Pancreas (tissue), 10 donors: ENCODE results near the gene VN1R2. TPM values are rescaled to one million over a fixed set of nuclear protein-coding genes. Genes with fewer than 3 reads are reported as not detected.
"Not testable (repeated sequence)": the region's sequence is repeated elsewhere in the genome, so short reads cannot be mapped to it uniquely, and the experiment has no call there.

ENCODE experiments used
- ATAC-seq, 4 donors: fragments of 200-7000 bp; cut with Tn5 transposase; one replicate each; pipeline versions ENCODE4 v1.8.0 to v1.9.1; 2020; ENCODE audit warnings: mild to moderate bottlenecking in 4 of 4, moderate library complexity in 4 of 4
- DNase-seq, 6 donors: peaks; one replicate each; pipeline ENCODE4 v3.0.0-alpha.2; 2020
- FAIRE-seq: peaks from 2 replicates; lab custom pipeline; 2012; peaks lifted over from hg19 to GRCh38; lab: Jason Lieb, UNC
- H3K27ac ChIP-seq, 4 donors: fragments of 200-600 bp; sonication (generic); 1 replicate in 3 of 4; 2 replicates in 1 of 4; pipeline versions ENCODE4 v1.5.0 to v1.8.0; 2020
- H3K27me3 ChIP-seq, 4 donors: fragments of 200-600 bp; one replicate each; pipeline ENCODE4 v1.8.0; 2021
- H3K36me3 ChIP-seq, 3 donors: fragments of 200-600 bp; sonication (generic) in 1 of 3; one replicate each; pipeline versions ENCODE4 v1.5.0 to v1.8.0; 2020 to 2021
- H3K4me1 ChIP-seq, 3 donors: fragments of 200-600 bp; one replicate each; pipeline ENCODE4 v1.8.0; 2021
- H3K4me3 ChIP-seq, 4 donors: fragments of 200-600 bp; sonication (generic) in 2 of 4; one replicate each; pipeline versions ENCODE4 v1.5.0 to v1.8.0; 2020 to 2021
- H3K9me3 ChIP-seq, 4 donors: fragments of 200-600 bp; one replicate each; pipeline ENCODE4 v1.8.0; 2021
- WGBS, 2 donors: extraction: QIAGEN DNeasy Blood & Tissue Kit; methylation state at CpG; one replicate each; pipeline ENCODE4 v1.1.7; 2013; 5-methylcytosine and 5-hydroxymethylcytosine counted together
- intact Hi-C, 3 donors: fragments of 100-400 bp; cut with DNase I; formaldehyde crosslinking; loops; one replicate each; pipeline versions ENCODE4 v1.11.1 to v1.14.2; 2022
- polyA plus RNA-seq, 2 donors: library from polyadenylated mRNA; stranded (reverse); fragments of 200-250 nt; gene quantifications; one replicate each; pipeline ENCODE4 v1.2.3, GENCODE V29; 2013
- total RNA-seq, 6 donors: library from RNA; stranded (reverse); fragmentation: NEBNext Ultra II Directional in 4 of 6; extraction: Animal tissue kit (Norgen Biotek cat#: 25700) in 4 of 6; gene quantifications; one replicate each; pipeline versions ENCODE4 v1.2.1 to v1.2.4, GENCODE V29; 2021 to 2023
- TF ChIP-seq, protein P1 (sequence below), 4 donors: fragments of 200-600 bp; sonication (generic) in 3 of 4; IDR thresholded peaks; one replicate each; pipeline versions ENCODE4 v1.5.0 to v1.8.0; 2021; ENCODE audit warnings: antibody characterized with exemption in 4 of 4
- donor health status: healthy with polysubstance abuse.
- donor health status: DM: no; HTN: no; CAD: no; lungs with moderate emphysema.
- donor health status: DM: no; HTN: no; CAD: no.
- donor health status: control.
- donor health status: control.
- donor health status: Bipolar disorder and iron deficiency.
- donor health status: DM: yes; HTN: yes; CAD: no.
- donor health status: DM: no; HTN: no; CAD: no.
- donor health status: DM: no; HTN: no; CAD: no.
- donor health status: DM: yes; HTN: yes; CAD: no.

The VN1R2 gene
- total and polyA plus RNA-seq, 8 donors, result not detected

DNA sequence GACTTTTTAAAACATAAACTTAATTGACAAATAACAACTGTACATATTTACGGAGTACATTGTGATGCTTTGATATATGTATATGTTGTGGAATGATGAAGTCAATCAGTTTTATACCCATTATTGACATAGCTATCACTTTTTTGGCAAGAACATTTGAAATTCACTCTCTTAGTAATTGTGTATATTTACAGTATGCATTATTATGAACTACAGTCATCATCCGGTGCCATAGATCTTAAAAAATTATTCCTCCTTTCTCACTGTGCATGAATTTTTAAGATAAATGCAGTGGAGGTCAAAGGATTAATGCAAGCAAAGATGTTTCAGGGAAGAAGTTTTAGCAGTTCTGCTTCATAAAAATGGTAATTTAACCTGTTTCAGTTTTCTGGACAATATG is 17.4 kb downstream of the VN1R2 start:
- Histone ChIP-seq H3K27me3 (no peaks in the 10 kb centered on the region), H3K9me3 (no peaks in the 10 kb centered on the region), H3K4me1 (no peaks in the 10 kb centered on the region), H3K36me3 (no peaks in the 10 kb centered on the region), H3K27ac (no peak overlapping the region), H3K4me3 (no peak overlapping the region)
- no peak for ATAC-seq
- 86 to 91% methylated on average over 2 of the region's 2 CpGs for whole genome bisulfite sequencing, 2 donors
- intact Hi-C loops, result no loop called here
- no peak for DNase-seq
- FAIRE-seq, result no peak
- TF ChIP-seq, protein P1, sequence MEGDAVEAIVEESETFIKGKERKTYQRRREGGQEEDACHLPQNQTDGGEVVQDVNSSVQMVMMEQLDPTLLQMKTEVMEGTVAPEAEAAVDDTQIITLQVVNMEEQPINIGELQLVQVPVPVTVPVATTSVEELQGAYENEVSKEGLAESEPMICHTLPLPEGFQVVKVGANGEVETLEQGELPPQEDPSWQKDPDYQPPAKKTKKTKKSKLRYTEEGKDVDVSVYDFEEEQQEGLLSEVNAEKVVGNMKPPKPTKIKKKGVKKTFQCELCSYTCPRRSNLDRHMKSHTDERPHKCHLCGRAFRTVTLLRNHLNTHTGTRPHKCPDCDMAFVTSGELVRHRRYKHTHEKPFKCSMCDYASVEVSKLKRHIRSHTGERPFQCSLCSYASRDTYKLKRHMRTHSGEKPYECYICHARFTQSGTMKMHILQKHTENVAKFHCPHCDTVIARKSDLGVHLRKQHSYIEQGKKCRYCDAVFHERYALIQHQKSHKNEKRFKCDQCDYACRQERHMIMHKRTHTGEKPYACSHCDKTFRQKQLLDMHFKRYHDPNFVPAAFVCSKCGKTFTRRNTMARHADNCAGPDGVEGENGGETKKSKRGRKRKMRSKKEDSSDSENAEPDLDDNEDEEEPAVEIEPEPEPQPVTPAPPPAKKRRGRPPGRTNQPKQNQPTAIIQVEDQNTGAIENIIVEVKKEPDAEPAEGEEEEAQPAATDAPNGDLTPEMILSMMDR (IDR thresholded peaks at IDR 0.05), result no peak

DNA sequence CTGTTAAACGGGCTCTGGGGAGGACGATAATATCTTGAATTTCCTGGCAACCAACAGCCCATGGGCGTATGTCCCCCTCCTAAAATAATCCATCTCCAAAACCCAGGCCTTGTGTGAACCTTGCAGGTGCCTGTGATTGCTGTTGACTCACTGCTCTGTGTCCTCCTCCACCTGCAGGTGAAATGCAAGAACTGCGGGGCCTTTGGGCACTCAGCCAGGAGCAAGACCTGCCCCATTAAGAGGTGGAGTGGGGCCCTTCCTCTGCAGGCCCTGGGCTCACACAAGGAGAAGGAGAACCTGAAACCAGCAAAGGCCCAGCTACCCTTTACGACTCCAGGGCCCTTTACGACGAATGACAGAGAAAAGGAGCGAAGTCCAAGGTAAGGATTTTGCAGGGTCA is 23.9 kb downstream of the VN1R2 start:
- DNase-seq, result peak in 1 of 6 donors; percentile 40
- H3K4me1 ChIP-seq, H3K36me3 ChIP-seq, H3K27ac ChIP-seq, H3K9me3 ChIP-seq, ATAC-seq, H3K27me3 ChIP-seq, FAIRE-seq, intact Hi-C loops, H3K4me3 ChIP-seq: not testable (repeated sequence)
- WGBS, 2 donors, result 6 to 8% methylated on average over 1 of the region's 8 CpGs

DNA sequence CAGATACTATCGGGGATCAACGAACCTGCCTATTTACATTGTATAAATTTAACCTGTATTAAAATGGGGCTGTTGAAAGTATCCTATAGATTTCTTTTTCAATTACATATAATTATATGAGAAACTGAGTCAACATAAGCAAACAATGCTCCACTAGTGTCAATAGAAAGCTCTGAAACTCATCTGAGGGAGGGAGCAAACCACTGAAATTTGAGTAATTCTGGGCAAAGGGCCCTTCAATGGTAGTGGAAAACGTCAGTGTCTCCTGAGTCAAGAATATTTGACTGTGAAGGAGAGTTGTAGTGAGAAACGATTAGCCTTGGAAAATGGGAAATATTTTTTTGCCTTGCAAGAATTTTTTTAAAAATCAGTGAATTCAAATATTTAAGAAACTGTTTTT is 27.0 kb downstream of the VN1R2 start:
- TF ChIP-seq, protein P1 (IDR thresholded peaks at IDR 0.05), result no peak
- Histone ChIP-seq H3K4me1 (no peaks in the 10 kb centered on the region), H3K36me3 (no peaks in the 10 kb centered on the region), H3K27me3 (no peaks in the 10 kb centered on the region), H3K4me3 (no peak overlapping the region), H3K27ac (no peak overlapping the region), H3K9me3 (no peaks in the 10 kb centered on the region)
- intact Hi-C loops, result no loop called here
- ATAC-seq (no peak), DNase-seq (no peak), FAIRE-seq (no peak)
- 47 to 56% methylated on average over 4 of the region's 4 CpGs for WGBS, 2 donors

DNA sequence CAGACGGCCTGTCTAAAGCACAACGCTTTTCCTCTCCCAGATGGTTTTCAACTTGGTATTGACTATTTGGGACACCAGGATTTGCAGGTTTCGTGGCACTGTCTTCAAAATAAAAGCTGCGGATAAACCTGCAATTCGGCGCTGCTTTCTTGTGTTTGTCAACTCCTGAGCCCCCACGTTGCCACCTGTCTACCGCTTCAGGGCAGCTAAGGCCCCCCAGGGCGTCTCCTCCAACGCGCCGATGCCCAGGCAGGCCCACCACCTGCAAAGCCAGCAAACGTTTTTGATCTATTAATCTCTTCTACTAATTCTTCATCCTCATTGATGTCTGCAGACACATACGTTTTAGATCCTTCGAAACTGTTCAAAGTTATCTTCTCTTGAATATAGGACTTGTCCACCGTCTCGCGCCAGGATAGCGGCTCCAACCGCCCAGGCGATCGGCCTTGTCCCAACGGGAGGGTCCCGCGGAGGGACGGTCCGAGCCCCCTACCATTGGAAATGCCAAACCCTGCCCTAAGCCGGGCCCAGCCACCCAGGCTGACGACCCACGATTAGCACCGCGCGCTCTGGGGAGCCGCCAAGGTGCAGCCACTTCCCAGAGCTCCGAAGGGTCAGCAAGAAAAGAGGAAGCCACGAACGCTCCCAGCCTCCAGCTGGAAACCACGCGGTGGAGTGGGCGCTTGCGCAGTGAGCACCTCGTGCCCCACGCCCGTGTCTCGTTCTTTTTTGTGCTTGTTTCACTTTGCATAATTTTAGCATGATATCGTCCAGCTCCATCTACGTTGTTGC is 32.9 kb downstream of the VN1R2 start:
- intact Hi-C loops, result no loop called here
- 81 to 85% methylated on average over 47 of the region's 47 CpGs for WGBS, 2 donors
- no peak overlapping the region for H3K27ac ChIP-seq
- FAIRE-seq (no peak), DNase-seq (no peak), ATAC-seq (no peak)
- H3K4me3 ChIP-seq, result no peak overlapping the region
- TF ChIP-seq, protein P1 (IDR thresholded peaks at IDR 0.05), result no peak
- no peaks in the 10 kb centered on the region for H3K4me1 ChIP-seq
- H3K9me3 ChIP-seq, result peaks cover 0 to 4% (median 0%) of the 10 kb centered on the region in 4 donors
- no peaks in the 10 kb centered on the region for H3K27me3 ChIP-seq
- H3K36me3 ChIP-seq, result no peaks in the 10 kb centered on the region

DNA sequence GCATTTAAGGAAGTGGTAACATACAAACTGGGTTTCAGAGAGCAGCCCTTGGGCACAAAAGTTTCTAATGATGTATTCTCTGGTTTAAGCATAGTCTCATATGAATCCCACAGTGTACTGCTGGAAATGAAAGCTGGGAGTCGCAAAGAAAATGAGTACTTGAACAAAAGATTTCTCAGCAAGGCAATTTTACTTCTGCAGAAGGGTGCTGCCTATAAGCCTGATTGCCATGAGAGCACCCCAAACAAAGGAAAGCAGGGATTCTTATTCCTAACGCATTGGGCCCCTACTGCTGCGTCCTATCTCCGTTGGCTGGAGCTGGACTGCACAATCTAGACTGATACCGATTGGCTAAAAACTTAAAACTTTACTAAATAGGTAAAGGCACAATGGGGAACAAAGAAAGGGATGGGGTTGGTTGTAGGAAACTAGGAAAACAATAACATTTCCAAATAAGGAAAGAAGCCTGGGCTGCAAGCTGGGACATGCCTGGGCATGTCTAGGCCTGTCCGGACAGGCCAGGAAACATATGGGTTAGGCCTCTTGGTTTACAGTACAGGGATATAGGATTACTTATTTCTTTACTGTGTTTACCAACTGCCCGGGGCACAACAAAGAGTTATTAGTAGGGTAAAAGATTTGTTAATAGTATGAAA is 36.8 kb downstream of the VN1R2 start:
- Histone ChIP-seq H3K4me3 (no peak overlapping the region), H3K27ac (no peak overlapping the region), H3K36me3 (no peaks in the 10 kb centered on the region), H3K9me3 (peaks cover 0 to 4% (median 0%) of the 10 kb centered on the region in 4 donors), H3K27me3 (no peaks in the 10 kb centered on the region), H3K4me1 (no peaks in the 10 kb centered on the region)
- TF ChIP-seq, protein P1 (IDR thresholded peaks at IDR 0.05), result no peak
- ATAC-seq (no peak), FAIRE-seq (no peak), DNase-seq (no peak)
- 70 to 71% methylated on average over 7 of the region's 7 CpGs for WGBS, 2 donors
- intact Hi-C loops, result no loop called here

DNA sequence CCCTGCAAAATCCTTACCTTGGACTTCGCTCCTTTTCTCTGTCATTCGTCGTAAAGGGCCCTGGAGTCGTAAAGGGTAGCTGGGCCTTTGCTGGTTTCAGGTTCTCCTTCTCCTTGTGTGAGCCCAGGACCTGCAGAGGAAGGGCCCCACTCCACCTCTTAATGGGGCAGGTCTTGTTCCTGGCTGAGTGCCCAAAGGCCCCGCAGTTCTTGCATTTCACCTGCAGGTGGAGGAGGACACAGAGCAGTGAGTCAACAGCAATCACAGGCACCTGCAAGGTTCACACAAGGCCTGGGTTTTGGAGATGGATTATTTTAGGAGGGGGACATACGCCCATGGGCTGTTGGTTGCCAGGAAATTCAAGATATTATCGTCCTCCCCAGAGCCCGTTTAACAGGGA is 43.2 kb downstream of the VN1R2 start:
- H3K36me3 ChIP-seq, FAIRE-seq, H3K27me3 ChIP-seq, intact Hi-C loops, H3K4me3 ChIP-seq, DNase-seq, H3K4me1 ChIP-seq, H3K27ac ChIP-seq, H3K9me3 ChIP-seq, ATAC-seq: not testable (repeated sequence)
- WGBS, 2 donors, result 5 to 22% methylated on average over 1 of the region's 8 CpGs
